Tibial nerve (tissue), 4 donors: Measurements from ENCODE around the gene KLHL26.

Experiments
- EP300 ChIP-seq, 2 donors: sonication (generic); formaldehyde crosslinking; IDR thresholded peaks; one replicate each; pipeline ENCODE4 v1.6.1; 2017; ENCODE audit warnings: antibody characterized with exemption in 2 of 2, mild to moderate bottlenecking in 1 of 2
- POLR2A ChIP-seq, 2 donors: fragments of 450-650 bp; IDR thresholded peaks; one replicate each; pipeline ENCODE4 v1.6.1; 2017; ENCODE audit warnings: antibody characterized with exemption in 2 of 2, mild to moderate bottlenecking in 2 of 2, moderate library complexity in 2 of 2
- TF ChIP-seq, protein P1 (sequence below), 5 experiments: fragments of 200-600 bp in 3 of 5; fragments of 450-650 bp in 2 of 5; sonication (generic) in 3 of 5; IDR thresholded peaks; one replicate each; pipeline ENCODE4 v1.5.1; 2016 to 2019; ENCODE audit warnings: antibody characterized with exemption in 5 of 5, mild to moderate bottlenecking in 3 of 5, moderate library complexity in 2 of 5

DNA sequence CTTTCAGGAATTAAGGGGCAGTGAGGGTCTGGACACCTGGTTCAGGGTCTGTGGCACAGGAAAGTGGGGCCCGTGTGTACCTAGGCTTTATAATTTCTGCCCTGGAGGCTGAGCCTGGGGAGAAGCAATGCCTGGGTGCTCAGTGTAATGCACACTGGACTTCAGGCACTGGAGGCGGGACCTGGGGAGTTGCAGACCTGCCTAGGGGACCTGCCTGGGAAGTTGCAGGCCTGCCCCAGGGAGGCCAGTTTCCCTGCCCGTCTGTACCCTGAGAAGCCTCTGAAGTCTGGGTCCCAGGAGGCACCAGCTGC, 26.6 kb upstream of the KLHL26 start:
- TF ChIP-seq, protein P1, sequence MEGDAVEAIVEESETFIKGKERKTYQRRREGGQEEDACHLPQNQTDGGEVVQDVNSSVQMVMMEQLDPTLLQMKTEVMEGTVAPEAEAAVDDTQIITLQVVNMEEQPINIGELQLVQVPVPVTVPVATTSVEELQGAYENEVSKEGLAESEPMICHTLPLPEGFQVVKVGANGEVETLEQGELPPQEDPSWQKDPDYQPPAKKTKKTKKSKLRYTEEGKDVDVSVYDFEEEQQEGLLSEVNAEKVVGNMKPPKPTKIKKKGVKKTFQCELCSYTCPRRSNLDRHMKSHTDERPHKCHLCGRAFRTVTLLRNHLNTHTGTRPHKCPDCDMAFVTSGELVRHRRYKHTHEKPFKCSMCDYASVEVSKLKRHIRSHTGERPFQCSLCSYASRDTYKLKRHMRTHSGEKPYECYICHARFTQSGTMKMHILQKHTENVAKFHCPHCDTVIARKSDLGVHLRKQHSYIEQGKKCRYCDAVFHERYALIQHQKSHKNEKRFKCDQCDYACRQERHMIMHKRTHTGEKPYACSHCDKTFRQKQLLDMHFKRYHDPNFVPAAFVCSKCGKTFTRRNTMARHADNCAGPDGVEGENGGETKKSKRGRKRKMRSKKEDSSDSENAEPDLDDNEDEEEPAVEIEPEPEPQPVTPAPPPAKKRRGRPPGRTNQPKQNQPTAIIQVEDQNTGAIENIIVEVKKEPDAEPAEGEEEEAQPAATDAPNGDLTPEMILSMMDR (IDR thresholded peaks at IDR 0.05): no peak
- no peak for TF ChIP-seq POLR2A (IDR thresholded peaks at IDR 0.05)
- TF ChIP-seq EP300 (IDR thresholded peaks at IDR 0.05): no peak
